H9 (cell line): Measurements from ENCODE around the gene PTPRN2. TPM values are rescaled to one million over a fixed set of nuclear protein-coding genes. Genes with fewer than 3 reads are reported as not detected.

ENCODE experiments used
- DNase-seq: peaks from one replicate; pipeline ENCODE4 v3.0.0-alpha.2; 2017
- H2AFZ ChIP-seq: one replicate; pipeline ENCODE4 v1.6.1; 2013; ENCODE audit warnings: mild to moderate bottlenecking, low read length, control low read depth, moderate library complexity
- H2AK5ac ChIP-seq: 2 replicates; pipeline ENCODE4 v1.6.1; 2013; ENCODE audit warnings: low read length, control low read depth, mixed read lengths; ENCODE audit not compliant: insufficient read length
- H2BK120ac ChIP-seq: one replicate; pipeline ENCODE4 v1.6.1; 2013; ENCODE audit warnings: low read depth, mild to moderate bottlenecking, low read length, control low read depth, inconsistent platforms; ENCODE audit not compliant: poor library complexity, severe bottlenecking
- H2BK12ac ChIP-seq: 2 replicates; pipeline ENCODE4 v1.6.1; 2013; ENCODE audit warnings: low read length, control low read depth, mixed read lengths, low read depth; ENCODE audit not compliant: insufficient read length
- H2BK15ac ChIP-seq: 2 replicates; pipeline ENCODE4 v1.6.1; 2013; ENCODE audit warnings: low read depth, low read length, control low read depth
- H2BK20ac ChIP-seq: one replicate; pipeline ENCODE4 v1.6.1; 2013; ENCODE audit warnings: low read depth, mild to moderate bottlenecking, low read length, control low read depth, inconsistent platforms; ENCODE audit not compliant: poor library complexity, severe bottlenecking
- H2BK5ac ChIP-seq: 2 replicates; pipeline ENCODE4 v1.6.1; 2013; ENCODE audit warnings: low read length, control low read depth, mixed read lengths; ENCODE audit not compliant: insufficient read length
- H3K14ac ChIP-seq: 2 replicates; pipeline ENCODE4 v1.6.1; 2013; ENCODE audit warnings: low read length, control low read depth; ENCODE audit not compliant: insufficient read depth
- H3K18ac ChIP-seq: 2 replicates; pipeline ENCODE4 v1.6.1; 2013; ENCODE audit warnings: low read depth, mild to moderate bottlenecking, mixed read lengths, low read length, control low read depth; ENCODE audit not compliant: insufficient read length
- H3K23ac ChIP-seq: 2 replicates; pipeline ENCODE4 v1.6.1; 2013; ENCODE audit warnings: low read length, control low read depth, mixed read lengths, low read depth; ENCODE audit not compliant: insufficient read length
- H3K23me2 ChIP-seq: 2 replicates; pipeline ENCODE4 v1.6.1; 2013; ENCODE audit warnings: low read depth, mild to moderate bottlenecking, mixed read lengths, low read length, control low read depth; ENCODE audit not compliant: insufficient read length, poor library complexity, severe bottlenecking
- H3K27ac ChIP-seq: 2 replicates; pipeline ENCODE4 v1.5.1; 2013; ENCODE audit warnings: low read length, control low read depth, mixed read lengths, low read depth; ENCODE audit not compliant: insufficient read length
- H3K27me3 ChIP-seq: 2 replicates; pipeline ENCODE4 v1.6.1; 2013; ENCODE audit warnings: low read length, control low read depth, inconsistent platforms; ENCODE audit not compliant: insufficient read depth
- H3K4ac ChIP-seq: 2 replicates; pipeline ENCODE4 v1.6.1; 2013; ENCODE audit warnings: low read depth, mild to moderate bottlenecking, control low read depth, inconsistent platforms, low read length, moderate library complexity
- H3K4me1 ChIP-seq: 2 replicates; pipeline ENCODE4 v1.6.1; 2013; ENCODE audit warnings: low read length, control low read depth, inconsistent platforms; ENCODE audit not compliant: insufficient read depth
- H3K4me2 ChIP-seq: 2 replicates; pipeline ENCODE4 v1.6.1; 2013; ENCODE audit warnings: low read length, control low read depth, mixed read lengths; ENCODE audit not compliant: insufficient read length, insufficient read depth
- H3K56ac ChIP-seq: 2 replicates; pipeline ENCODE4 v1.6.1; 2013; ENCODE audit warnings: low read depth, mild to moderate bottlenecking, mixed read lengths, low read length, control low read depth; ENCODE audit not compliant: insufficient read length
- H3K79me1 ChIP-seq: 2 replicates; pipeline ENCODE4 v1.6.1; 2013; ENCODE audit warnings: low read depth, mild to moderate bottlenecking, moderate library complexity, low read length, control low read depth, inconsistent platforms; ENCODE audit not compliant: insufficient read depth, poor library complexity, severe bottlenecking
- H3K79me2 ChIP-seq: 2 replicates; pipeline ENCODE4 v1.6.1; 2013; ENCODE audit warnings: low read length, control low read depth, inconsistent platforms; ENCODE audit not compliant: insufficient read depth
- H3K9ac ChIP-seq: 2 replicates; pipeline ENCODE4 v1.6.1; 2013; ENCODE audit warnings: low read length, control low read depth, mixed read lengths; ENCODE audit not compliant: insufficient read length; ENCODE audit errors: extremely low read depth
- H3K9me3 ChIP-seq: one replicate; pipeline ENCODE4 v1.6.1; 2013; ENCODE audit warnings: low read depth, low read length, inconsistent platforms; ENCODE audit not compliant: control insufficient read depth
- H3T11ph ChIP-seq: one replicate; pipeline ENCODE4 v1.6.1; 2013; ENCODE audit warnings: mild to moderate bottlenecking, low read length, control low read depth, inconsistent platforms
- H4K20me1 ChIP-seq: one replicate; pipeline ENCODE4 v1.6.1; 2013; ENCODE audit not compliant: control insufficient read depth, insufficient read length, insufficient read depth
- H4K5ac ChIP-seq: 2 replicates; pipeline ENCODE4 v1.6.1; 2013; ENCODE audit warnings: low read depth, mild to moderate bottlenecking, mixed read lengths, low read length, control low read depth; ENCODE audit not compliant: insufficient read length
- H4K8ac ChIP-seq: replicated peaks from 2 replicates; pipeline ENCODE4 v1.6.1; 2013; ENCODE audit warnings: low read length, control low read depth, mixed read lengths, low read depth; ENCODE audit not compliant: insufficient read length
- H4K91ac ChIP-seq: 2 replicates; pipeline ENCODE4 v1.6.1; 2013; ENCODE audit warnings: low read depth, mild to moderate bottlenecking, moderate library complexity, mixed read lengths, low read length, control low read depth; ENCODE audit not compliant: insufficient read length
- H3K27ac Mint-ChIP-seq, 3 experiments: 2 replicates in 2 of 3; 3 replicates in 1 of 3; pipeline ENCODE4 v1.8.0; 2020 to 2021; ENCODE audit warnings: mixed read lengths in 3 of 3, mild to moderate bottlenecking in 1 of 3, moderate library complexity in 1 of 3
- H3K27me3 Mint-ChIP-seq: 2 replicates; pipeline ENCODE4 v1.8.0; 2021; ENCODE audit warnings: low read depth, mild to moderate bottlenecking, moderate library complexity, mixed read lengths
- H3K36me3 Mint-ChIP-seq, 3 experiments: 2 replicates in 2 of 3; 3 replicates in 1 of 3; pipeline ENCODE4 v1.8.0; 2020 to 2021; ENCODE audit warnings: low read depth in 3 of 3, mixed read lengths in 3 of 3; ENCODE audit not compliant: insufficient read depth in 1 of 3
- H3K4me1 Mint-ChIP-seq, 2 experiments: 2 replicates each; pipeline ENCODE4 v1.8.0; 2020; ENCODE audit warnings: mixed read lengths in 2 of 2
- H3K4me3 Mint-ChIP-seq, 2 experiments: 2 replicates in 1 of 2; 3 replicates in 1 of 2; pipeline ENCODE4 v1.8.0; 2020 to 2021; ENCODE audit warnings: mild to moderate bottlenecking in 2 of 2, mixed read lengths in 2 of 2, moderate library complexity in 1 of 2
- H3K9me3 Mint-ChIP-seq, 2 experiments: 2 replicates in 1 of 2; 3 replicates in 1 of 2; pipeline ENCODE4 v1.8.0; 2020; ENCODE audit warnings: mild to moderate bottlenecking in 2 of 2, mixed read lengths in 2 of 2, moderate library complexity in 1 of 2
- WGBS: extraction: QIAGEN DNeasy Blood & Tissue Kit; methylation state at CpG from one replicate; pipeline ENCODE4 v1.1.7; 2013; ENCODE audit warnings: missing lambda C conversion rate, low lambda C conversion rate, mixed read lengths; ENCODE audit not compliant: insufficient read length; ENCODE audit errors: extremely low coverage; 5-methylcytosine and 5-hydroxymethylcytosine counted together
- total RNA-seq: library from RNA; stranded (reverse); gene quantifications from 2 replicates; pipeline ENCODE4 v1.2.1, GENCODE V29; 2021
- TF ChIP-seq, protein P1 (sequence below): fragments of 200-600 bp; sonication (generic); conservative IDR thresholded peaks from 3 replicates; pipeline ENCODE4 v1.8.0; 2021; ENCODE audit warnings: antibody characterized with exemption, mild to moderate bottlenecking

PTPRN2 gene
- total RNA-seq, 1 experiment from 2014 or later, result 5.2 TPM

DNA sequence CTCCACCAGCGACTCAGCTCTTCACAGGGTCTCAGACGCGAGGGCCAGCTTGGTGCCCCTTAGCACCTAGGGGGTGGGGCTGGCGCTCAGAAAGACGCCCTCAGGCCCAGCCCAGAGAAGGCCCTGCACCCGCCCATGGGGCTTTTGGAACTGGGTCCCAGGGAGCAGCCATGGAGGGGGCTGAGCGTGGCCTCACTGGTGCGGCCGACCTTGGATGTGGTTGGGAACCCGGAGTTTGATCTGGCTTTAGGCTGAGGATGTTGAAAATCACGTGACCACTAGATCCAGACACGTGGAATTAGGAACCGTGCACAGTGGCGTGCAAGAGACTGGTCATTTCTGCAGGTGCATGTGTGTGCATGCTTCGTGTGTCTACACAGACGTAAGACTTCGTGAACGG, 1065.4 kb downstream of the PTPRN2 start:
- Mint-ChIP-seq H3K27ac (no peak overlapping the region), H3K36me3 (no peaks in the 10 kb centered on the region; a peak in 1 of 7 replicates), H3K27me3 (peaks cover 65% of the 10 kb centered on the region), H3K4me3 (no peak overlapping the region), H3K9me3 (no peaks in the 10 kb centered on the region; a peak in 3 of 5 replicates), H3K4me1 (peaks cover 0 to 8% of the 10 kb centered on the region in 2 experiments; a peak in 2 of 4 replicates)
- DNase-seq, result peak; percentile 19
- Histone ChIP-seq H3K18ac (no peak overlapping the region), H2BK15ac (no peak overlapping the region), H4K91ac (no peak overlapping the region), H4K5ac (no peak overlapping the region), H3K27ac (no peak overlapping the region), H3T11ph (no peak overlapping the region), H2BK12ac (no peak overlapping the region), H3K23ac (no peak overlapping the region), H2AFZ (no peak overlapping the region), H3K79me1 (no peaks in the 10 kb centered on the region), H2BK120ac (no peak overlapping the region), H2AK5ac (no peak overlapping the region), H3K14ac (no peak overlapping the region), H3K27me3 (no peaks in the 10 kb centered on the region), H3K56ac (no peak overlapping the region), H4K20me1 (no peaks in the 10 kb centered on the region), H3K23me2 (no peaks in the 10 kb centered on the region), H3K4me2 (no peak overlapping the region), H2BK20ac (no peak overlapping the region), H3K9ac (no peak overlapping the region), H2BK5ac (no peak overlapping the region), H4K8ac (no peak overlapping the region), H3K79me2 (no peaks in the 10 kb centered on the region), H3K4ac (no peak overlapping the region), H3K4me1 (no peaks in the 10 kb centered on the region), H3K9me3 (no peaks in the 10 kb centered on the region)
- no CpG with 5 or more reads among the region's 18 CpGs for WGBS
- TF ChIP-seq, protein P1, sequence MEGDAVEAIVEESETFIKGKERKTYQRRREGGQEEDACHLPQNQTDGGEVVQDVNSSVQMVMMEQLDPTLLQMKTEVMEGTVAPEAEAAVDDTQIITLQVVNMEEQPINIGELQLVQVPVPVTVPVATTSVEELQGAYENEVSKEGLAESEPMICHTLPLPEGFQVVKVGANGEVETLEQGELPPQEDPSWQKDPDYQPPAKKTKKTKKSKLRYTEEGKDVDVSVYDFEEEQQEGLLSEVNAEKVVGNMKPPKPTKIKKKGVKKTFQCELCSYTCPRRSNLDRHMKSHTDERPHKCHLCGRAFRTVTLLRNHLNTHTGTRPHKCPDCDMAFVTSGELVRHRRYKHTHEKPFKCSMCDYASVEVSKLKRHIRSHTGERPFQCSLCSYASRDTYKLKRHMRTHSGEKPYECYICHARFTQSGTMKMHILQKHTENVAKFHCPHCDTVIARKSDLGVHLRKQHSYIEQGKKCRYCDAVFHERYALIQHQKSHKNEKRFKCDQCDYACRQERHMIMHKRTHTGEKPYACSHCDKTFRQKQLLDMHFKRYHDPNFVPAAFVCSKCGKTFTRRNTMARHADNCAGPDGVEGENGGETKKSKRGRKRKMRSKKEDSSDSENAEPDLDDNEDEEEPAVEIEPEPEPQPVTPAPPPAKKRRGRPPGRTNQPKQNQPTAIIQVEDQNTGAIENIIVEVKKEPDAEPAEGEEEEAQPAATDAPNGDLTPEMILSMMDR, result no peak
